Hypothalamus (tissue), 51 donors: ENCODE measurements around the gene LINGO1.

Experiments used
- DNase-seq, 51 donors: peaks; one replicate each; lab custom pipeline; 2025; lab: John Stamatoyannopoulos, UW

LINGO1 gene

DNA sequence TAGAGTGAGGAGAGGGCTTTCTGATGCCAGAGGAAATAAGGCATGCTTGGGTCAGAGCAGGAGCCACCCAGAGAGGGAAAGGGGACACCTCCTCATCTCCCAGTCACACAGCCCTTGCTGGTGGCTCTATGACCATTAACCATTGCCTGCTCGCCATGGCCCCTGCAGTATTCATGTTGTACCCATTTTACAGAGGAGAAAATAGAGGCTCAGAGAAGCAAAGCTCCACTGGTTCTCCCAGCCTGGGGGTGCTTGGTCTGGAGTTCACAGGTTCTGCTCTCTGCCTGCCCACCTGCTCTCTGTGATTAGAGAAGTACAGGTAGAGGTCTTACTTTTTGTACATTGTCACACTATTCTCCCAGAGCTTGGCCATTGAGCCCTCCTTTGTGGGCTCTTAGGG lies 56.2 kb downstream of the LINGO1 start:
- DNase-seq = no peak

DNA sequence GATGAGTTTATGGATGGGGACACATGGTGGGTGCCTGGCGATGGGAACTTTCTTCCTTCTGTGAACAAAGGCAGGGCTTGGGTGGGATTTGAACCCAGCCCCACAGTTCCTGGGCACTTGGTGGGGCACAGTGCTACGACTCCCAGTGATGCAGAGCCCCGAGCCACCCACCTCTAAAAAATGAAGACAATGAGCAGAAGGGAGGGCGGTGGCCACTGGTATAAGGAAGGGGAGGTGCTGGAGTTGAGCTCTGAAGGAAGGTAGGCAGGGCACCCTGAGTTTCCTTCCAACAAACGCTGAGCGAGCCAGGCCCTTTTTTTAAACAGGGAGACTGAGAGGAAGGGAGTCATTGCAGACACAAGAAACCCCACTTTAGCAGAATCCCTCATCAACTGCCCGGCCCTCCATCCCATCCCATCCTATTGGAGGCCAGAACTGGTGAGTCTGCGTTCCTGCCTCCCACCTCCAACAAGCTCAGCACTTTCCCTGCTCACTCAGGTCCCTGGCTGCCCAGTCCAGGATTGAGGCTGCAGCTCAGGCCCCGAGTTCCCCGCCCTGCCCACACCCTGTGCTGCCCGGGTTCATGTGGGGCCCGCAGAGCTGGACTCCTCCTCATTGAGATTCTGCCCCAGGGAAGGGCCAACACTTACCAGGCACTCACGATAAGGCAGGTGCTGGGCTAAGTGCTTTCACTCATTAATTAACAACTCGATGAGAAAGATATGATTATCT lies 57.3 kb downstream of the LINGO1 start:
- no peak for DNase-seq

DNA sequence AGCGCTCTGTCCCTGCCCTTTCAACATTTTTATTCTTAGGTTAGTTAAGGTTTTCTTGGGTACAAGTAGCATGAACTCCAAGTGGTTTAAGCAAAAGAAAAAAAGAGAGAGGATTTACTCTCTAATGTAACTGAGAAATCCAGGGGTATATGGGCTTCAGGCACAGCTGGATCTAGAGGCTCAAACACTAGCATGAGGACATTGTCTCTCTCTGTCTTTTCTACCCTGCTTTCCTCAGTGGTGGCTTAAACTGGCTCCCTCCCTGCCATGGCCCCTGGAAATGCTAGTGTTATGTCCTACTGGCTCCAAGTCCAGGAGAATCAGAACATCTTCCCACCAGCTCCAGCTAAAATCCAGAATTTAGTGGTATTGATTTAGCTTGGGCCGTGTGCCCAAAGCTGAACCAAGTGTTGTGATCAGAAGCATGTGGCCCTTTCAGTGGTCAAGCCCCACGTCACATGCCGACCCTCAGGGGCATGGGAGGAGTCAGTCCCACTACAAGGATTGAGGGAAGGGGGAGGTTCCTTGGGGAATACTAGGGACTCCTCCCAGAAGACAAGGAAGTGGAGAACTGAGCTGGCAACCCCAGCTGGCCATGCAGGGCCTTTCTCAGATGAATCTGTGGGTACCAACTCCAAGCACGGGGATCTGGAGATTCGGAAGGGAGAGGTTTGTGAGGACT lies 58.0 kb downstream of the LINGO1 start:
- DNase-seq = no peak

DNA sequence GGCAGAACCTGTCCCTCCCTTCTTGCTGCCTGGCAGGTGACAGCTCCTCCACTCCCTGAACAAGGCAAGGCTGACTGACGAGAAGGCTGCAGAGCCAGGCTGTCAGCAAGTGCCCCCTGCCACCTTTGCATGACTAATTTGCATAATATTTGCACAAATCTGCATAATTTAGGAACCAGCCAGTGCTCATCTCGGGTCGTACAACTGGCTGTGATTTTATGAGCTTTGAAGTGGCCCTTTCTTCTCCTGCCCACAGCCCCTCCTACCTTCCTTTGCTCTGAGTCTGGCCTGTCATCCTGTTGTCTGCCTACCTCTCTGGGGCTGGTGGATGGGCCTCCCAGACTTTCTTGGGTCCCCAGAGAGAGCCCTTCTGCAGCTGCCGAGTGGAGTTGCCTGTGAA lies 58.9 kb downstream of the LINGO1 start:
- no peak for DNase-seq

DNA sequence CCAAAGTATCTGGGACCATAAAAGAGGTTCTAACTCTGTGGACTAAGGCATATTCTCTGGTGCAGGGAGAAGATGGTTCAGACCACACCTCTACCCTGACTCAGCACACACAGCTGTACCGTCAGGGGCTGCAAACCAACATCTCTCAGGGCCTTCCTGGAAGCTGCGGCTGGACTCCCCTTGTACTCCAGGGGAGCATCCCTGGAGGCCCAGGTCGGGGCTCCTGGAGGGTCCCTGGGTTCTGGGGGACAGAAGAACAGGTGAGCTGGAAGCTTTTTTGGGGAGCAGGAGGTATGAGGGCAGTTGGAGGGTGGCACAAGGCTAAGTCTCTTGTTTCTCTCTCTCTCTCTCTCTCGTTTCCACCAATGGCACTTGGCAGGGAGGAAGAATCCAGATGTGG lies 60.5 kb downstream of the LINGO1 start:
- DNase-seq = no peak

DNA sequence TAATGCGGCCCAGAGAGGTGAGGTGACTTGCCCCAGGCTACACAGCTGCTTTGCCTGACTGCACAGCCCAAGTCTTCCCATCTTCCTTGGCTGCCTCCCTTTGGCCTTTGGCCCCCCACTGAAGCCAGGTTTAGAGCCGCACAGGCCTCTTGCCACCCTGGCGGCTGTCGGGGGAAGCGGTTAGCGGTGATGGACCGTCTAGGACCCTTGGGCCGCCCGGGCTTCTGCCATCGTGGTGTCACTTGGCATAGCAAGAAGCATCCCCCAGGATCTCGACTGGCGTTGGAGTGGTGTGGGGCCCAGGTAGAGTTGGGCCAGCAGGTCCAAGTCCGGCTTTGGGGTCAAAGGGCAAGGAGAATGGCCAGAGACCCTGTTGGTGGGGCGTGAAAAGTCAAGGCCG lies 61.0 kb downstream of the LINGO1 start:
- DNase-seq = no peak

DNA sequence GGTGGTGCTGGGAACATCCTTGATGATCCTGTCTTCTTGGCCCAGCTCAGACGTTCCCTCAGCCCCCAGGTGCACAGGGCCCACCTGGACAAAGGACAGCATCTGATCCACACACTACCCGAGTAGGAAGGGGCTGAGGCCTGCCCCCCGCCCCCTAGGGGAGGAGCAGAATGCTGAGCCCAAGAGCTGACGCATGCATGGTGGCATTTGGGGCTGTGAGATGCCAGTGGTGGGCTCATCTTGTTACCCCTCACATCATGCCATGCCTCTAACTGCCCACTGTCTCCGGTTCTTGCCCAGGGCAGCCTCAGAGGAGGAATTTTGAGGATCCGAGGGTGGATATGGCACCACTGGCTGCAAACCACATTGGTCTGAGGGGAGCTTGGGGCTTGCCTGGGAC lies 61.5 kb downstream of the LINGO1 start:
- no peak for DNase-seq

DNA sequence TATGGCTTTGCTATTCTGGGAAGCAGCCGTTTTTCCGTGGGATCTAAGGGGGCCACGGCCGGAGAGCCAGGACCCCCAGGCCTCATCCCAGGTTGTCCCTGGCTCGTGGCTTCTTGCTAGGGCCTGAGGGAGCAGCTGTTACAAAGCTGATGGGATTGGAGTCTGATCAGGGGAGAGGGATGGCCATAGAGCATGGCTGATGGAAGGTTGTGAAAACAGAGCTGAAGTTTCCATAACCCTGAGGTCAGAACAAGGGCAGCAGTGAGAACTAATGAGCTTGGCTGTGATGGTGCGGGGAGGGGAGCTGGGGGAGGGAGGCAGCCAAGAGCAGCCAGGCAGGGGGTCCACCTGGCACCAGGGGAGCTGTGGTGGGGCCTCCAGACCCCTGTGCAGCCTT lies 63.0 kb downstream of the LINGO1 start:
- DNase-seq = no peak

DNA sequence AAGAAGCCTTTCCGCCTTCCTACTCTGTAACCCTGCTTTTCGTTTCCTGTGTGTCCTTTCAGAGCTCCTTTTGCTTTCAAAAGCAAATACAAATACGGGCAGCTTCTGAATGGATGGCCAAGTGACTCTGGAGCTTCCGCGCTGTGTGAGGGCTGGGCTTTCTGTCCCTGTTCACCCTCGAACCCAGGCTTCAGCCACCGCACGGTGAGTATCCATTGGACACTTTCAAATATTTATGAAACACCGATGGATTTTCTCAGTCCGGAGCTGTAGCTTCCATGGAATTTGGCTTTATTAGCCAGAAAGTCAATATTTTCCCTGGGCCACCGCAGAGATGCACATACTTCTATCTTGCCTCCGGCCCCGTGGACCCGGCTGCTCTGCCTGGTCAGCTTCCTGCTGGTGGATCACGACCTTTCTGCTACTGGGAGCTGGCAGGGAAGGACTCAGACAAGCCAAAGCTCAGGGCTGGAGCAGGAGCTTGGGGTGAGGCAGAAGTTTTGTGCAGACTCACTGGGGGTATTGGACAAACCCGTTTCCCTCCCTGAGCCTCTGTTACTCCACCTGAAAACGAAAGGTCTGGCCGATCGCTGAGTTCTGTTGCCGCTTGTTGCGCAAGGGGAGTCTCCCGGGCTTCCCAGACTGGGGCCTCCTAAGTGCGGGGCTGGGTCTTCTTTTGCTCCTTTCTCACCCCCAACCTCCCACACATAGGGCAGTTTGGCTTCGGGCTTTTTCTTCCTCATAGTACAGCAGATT lies 63.6 kb downstream of the LINGO1 start:
- peak in 3 of 51 donors; percentile 12 to 54 (median 31) for DNase-seq

DNA sequence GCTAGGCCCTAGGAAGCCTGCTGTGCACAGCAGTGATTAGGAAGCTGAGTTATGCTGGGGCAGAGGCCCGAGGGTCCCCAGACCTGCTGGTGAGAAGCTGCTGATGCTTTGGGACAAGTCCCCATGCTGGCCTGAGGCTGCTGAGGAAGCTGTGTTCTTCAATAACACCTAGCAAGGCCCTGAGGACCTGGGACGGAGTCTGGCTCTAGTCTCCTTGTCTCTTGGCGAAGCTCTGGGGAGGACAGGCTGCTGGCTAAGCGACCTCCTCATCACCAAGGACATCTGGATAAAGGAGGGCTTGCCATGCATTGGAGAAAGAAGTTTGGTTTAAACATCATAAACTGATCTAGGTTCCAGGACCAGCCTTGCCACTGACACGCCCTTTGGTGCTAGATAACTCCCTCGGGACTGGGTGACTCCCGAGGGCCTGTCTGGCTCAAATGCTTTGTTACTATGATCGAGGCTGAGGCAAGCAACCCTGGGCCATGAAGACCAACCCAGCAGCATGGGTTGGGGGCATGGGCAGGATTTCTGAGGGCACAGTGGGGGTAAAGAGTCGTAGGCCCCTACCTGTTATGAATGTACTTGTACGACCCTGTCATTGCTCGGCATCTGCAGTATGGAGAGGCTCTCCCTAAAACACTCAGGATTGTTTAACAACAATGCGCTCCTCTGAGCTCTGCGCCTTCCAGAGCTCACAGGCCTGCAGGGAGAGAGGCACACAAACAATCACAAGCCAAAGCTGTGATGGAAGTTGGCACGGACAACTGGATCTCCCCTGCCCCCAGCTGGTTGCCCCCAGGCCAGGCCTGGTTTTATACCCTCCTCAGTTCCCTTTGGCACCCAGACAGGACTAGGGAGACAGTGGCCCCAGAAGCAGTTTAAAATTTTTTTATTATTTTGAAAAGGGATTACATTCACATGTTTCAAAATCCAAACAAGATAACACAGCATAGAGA lies 64.4 kb downstream of the LINGO1 start:
- DNase-seq = peak in 11 of 51 donors; percentile 21 to 74 (median 33)

DNA sequence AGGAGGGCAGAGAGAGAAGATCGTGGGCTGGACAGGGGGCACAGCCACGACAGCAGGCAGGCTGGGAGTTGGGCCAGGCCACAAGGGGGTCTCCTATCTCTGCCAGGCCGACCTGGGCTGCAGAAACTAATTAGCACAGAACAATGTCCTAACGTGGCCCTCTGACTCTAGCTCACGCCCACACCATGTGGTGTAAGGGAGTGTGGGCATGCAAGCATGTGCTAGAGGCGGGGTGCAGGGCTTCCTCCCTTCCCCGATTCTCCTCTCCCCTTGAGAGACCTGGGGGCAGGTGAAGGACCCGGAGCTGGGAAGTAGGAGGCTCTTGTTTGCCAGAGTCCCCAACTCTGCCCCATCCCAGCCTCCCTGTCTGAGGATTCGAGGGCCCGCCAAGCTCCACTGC lies 65.5 kb downstream of the LINGO1 start:
- no peak for DNase-seq

DNA sequence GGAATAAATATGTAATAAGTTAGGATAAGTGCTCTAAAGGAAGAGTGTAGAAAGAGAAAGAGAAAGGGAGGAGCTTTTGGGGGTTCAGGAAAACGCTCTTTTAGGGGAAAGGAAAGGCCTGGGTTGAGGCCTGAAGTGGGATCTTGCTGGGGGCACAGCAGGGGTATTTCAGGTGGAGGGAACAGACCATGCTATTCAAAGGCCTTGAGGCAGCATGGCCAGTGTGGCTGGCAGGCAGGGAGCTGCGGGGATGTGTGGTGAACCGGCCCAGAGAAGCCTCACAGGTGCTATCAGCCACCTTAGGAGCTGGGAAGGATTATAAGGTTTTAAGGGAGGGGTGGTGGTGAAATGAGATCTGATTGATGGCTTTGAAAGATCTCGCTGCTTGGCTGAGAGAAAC lies 66.6 kb downstream of the LINGO1 start:
- no peak for DNase-seq

DNA sequence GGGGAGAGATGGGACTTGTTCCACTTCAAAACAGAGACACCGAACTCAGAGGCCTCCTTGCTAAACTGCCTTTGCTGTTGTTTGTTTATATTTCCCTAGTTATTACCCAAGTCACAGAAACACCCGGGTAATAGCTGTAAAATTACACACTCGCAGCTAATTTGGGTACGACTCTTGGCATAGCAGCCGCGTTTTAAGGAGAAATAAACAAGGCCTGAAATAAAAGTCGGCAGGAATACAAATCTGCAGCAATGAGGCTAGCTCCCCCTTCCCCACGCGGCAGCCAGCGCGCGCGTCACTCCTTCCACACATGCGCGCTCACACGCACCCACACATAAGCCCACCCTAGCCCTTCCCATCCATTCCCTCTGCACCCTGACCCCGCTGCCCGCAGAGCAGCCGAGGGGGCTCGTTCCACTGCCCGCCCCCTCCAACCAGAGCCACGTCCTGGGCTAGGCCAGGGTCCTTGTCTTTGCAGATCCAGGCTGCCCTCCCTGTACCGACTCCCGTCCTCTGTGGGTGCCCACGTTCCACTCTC lies 67.3 kb downstream of the LINGO1 start:
- DNase-seq = peak in 1 of 51 donors; percentile 13

DNA sequence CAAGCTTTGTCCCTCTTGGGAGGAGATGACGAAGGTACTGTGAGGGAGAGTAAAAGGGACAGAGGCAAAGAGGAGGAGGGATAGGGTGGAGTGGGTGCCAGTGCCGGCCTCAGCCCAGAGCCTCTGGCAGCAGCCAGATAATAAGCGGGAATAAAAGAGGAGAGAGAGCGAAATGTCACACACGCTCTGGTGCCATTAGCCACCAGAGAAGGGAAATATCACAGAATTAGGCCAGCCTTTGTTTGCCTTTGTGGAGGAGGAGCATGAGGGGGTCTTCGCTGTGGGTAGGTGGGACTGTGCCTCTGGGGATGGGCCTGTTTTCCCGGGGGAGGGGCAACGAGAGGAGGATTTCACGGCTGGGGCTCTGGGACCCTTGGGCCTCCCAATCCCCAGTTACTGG lies 67.8 kb downstream of the LINGO1 start:
- peak in 1 of 51 donors; percentile 17 for DNase-seq

DNA sequence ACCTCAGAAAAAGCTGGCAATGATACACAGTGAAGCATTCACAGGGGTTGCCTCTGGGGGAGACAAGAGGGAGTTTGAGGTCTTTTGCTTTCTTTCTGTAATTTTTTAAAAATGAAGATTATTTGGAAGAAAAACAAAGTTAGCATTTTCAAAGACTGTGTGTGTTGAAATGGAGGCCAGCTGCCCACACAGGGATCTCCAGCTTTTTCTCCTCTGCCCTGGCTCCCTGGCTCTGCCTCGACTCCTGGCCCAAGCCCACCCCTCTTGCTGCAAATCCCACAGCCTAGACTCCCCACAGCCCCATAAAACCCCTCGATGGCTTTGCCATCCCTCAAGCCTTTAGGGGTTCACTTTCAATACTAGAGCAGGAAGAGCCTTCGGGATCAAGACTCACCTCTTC lies 68.4 kb downstream of the LINGO1 start:
- DNase-seq = no peak

DNA sequence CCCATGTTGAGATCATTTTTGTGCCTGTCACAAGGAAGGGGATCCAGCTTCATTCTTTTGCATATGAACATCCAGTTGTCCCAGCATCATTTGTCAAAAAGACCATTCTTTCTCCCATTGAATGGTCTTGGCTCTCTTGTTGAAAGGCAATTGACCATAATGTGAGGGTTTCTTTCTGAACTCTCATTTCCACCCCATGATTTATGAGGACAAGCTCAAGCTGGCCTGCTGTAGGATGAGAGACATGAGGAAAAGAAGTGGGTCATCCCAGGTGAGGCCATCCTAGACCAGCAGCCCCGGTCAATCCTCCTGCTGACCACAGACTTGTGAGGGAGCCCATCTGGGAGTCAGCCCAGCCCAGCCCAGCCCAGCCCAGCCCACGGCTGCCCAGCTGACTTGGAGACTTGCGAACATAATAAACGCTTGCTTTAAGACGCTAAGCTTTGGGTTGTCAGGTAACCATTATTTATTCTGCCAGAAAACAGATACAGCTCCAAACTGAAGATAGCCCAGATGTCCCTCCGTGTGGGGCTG lies 69.0 kb downstream of the LINGO1 start:
- peak in 2 of 51 donors; percentile 17 to 28 for DNase-seq
